ENCODE data around the gene PIEZO1. TPM values are rescaled to one million over a fixed set of nuclear protein-coding genes. Genes with fewer than 3 reads are reported as not detected.
A peak's percentile ranks its signal among the peaks of the same experiment; 100 is the strongest.

PIEZO1 gene
- polyA plus RNA-seq, 1 of the 3 experiments (the other 2 are of a cell fraction): 184 TPM

DNA sequence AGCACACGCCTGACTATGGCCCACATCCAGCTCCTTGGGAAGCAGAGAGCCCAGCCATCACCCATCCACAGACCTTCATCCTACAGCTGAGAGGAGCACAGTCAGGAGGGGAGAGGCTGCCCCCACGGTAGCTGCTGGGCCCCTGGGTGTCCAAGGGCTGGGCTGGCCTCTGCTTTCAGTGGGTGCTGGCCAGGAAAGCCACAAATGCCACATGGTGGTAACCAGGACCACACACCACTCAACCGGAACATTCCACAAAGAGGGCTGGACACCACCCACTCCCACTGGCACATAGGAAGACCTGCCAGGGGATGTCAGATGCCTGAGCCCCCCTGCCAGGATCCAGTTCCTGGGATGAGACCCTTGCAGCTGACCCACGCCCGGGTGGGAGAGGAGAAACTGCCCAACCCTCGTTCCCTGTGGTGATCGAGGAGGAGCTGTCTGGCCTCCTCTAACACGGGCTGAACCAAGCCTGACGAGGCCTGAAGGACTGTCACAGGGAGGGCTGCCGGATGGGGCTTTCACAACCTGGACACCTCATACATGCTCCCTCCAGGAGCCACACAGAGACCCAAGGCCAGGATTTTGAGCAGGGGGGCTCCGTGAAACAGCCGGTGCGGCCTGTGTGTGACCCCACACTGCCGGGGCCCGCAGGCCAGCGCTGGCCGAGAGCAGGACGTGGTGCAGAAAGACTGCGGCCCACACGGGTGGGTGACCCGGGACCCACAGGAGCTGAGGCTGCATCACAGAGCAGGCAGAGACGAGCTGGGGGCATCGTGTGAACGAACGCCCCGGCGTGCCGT lies 30.7 kb downstream of the PIEZO1 start:
- WGBS (ENCODE audit: low lambda C conversion rate): 100% methylated on average over 2 of the region's 28 CpGs
- CTCF ChIA-PET: interaction anchor here (0.9 to 30.9 kb wide), 12 partner anchors 14 to 462 kb away, joined by 3 to 540 read pairs (median 4); no protein-coding TSS in a partner anchor
- no peak for DNase-seq
- TF ChIP-seq EP300 (IDR thresholded peaks at IDR 0.05; ENCODE audit: borderline replicate concordance in 1 of 2, low read depth in 1 of 2, low read length in 1 of 2) (no peak), NRF1 (IDR thresholded peaks at IDR 0.05; ENCODE audit: low read depth, low read length) (no peak), FOXJ3 (CRISPR knock-in tag; IDR thresholded peaks at IDR 0.05) (no peak), RFX5 (IDR thresholded peaks at IDR 0.05; ENCODE audit: low read length) (no peak), EZH2phosphoT487 (IDR thresholded peaks at IDR 0.05; ENCODE audit: borderline replicate concordance, low read depth) (no peak), GABPA (IDR thresholded peaks at IDR 0.05; ENCODE audit: low read depth) (no peak), MEF2A (IDR thresholded peaks at IDR 0.05; ENCODE audit: borderline replicate concordance, low read depth) (no peak), RAD21 (IDR thresholded peaks at IDR 0.05; ENCODE audit: low read length) (no peak), NFIC (IDR thresholded peaks at IDR 0.05; ENCODE audit: borderline replicate concordance) (no peak), JUND (IDR thresholded peaks at IDR 0.05) (no peak), TCF12 (IDR thresholded peaks at IDR 0.05) (no peak), GATA2 (CRISPR knock-in tag; IDR thresholded peaks at IDR 0.05) (no peak), RCOR1 (IDR thresholded peaks at IDR 0.05; ENCODE audit: low read length) (no peak), FOSL2 (IDR thresholded peaks at IDR 0.05; ENCODE audit: borderline replicate concordance, low read depth) (no peak), CHD2 (IDR thresholded peaks at IDR 0.05; ENCODE audit: low read length, partially characterized antibody) (no peak), TEAD4 (IDR thresholded peaks at IDR 0.05; ENCODE audit: borderline replicate concordance, insufficient read depth) (no peak)
- TF ChIP-seq, protein P1, sequence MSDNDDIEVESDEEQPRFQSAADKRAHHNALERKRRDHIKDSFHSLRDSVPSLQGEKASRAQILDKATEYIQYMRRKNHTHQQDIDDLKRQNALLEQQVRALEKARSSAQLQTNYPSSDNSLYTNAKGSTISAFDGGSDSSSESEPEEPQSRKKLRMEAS (IDR thresholded peaks at IDR 0.05; ENCODE audit: low read depth): no peak
- TF ChIP-seq, protein P2, sequence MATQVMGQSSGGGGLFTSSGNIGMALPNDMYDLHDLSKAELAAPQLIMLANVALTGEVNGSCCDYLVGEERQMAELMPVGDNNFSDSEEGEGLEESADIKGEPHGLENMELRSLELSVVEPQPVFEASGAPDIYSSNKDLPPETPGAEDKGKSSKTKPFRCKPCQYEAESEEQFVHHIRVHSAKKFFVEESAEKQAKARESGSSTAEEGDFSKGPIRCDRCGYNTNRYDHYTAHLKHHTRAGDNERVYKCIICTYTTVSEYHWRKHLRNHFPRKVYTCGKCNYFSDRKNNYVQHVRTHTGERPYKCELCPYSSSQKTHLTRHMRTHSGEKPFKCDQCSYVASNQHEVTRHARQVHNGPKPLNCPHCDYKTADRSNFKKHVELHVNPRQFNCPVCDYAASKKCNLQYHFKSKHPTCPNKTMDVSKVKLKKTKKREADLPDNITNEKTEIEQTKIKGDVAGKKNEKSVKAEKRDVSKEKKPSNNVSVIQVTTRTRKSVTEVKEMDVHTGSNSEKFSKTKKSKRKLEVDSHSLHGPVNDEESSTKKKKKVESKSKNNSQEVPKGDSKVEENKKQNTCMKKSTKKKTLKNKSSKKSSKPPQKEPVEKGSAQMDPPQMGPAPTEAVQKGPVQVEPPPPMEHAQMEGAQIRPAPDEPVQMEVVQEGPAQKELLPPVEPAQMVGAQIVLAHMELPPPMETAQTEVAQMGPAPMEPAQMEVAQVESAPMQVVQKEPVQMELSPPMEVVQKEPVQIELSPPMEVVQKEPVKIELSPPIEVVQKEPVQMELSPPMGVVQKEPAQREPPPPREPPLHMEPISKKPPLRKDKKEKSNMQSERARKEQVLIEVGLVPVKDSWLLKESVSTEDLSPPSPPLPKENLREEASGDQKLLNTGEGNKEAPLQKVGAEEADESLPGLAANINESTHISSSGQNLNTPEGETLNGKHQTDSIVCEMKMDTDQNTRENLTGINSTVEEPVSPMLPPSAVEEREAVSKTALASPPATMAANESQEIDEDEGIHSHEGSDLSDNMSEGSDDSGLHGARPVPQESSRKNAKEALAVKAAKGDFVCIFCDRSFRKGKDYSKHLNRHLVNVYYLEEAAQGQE (IDR thresholded peaks at IDR 0.05; ENCODE audit: low read depth, low read length): no peak
- TF ChIP-seq, protein P3, sequence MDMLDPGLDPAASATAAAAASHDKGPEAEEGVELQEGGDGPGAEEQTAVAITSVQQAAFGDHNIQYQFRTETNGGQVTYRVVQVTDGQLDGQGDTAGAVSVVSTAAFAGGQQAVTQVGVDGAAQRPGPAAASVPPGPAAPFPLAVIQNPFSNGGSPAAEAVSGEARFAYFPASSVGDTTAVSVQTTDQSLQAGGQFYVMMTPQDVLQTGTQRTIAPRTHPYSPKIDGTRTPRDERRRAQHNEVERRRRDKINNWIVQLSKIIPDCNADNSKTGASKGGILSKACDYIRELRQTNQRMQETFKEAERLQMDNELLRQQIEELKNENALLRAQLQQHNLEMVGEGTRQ (IDR thresholded peaks at IDR 0.05; ENCODE audit: borderline replicate concordance, low read depth, low read length): no peak
- TF ChIP-seq, protein P4, sequence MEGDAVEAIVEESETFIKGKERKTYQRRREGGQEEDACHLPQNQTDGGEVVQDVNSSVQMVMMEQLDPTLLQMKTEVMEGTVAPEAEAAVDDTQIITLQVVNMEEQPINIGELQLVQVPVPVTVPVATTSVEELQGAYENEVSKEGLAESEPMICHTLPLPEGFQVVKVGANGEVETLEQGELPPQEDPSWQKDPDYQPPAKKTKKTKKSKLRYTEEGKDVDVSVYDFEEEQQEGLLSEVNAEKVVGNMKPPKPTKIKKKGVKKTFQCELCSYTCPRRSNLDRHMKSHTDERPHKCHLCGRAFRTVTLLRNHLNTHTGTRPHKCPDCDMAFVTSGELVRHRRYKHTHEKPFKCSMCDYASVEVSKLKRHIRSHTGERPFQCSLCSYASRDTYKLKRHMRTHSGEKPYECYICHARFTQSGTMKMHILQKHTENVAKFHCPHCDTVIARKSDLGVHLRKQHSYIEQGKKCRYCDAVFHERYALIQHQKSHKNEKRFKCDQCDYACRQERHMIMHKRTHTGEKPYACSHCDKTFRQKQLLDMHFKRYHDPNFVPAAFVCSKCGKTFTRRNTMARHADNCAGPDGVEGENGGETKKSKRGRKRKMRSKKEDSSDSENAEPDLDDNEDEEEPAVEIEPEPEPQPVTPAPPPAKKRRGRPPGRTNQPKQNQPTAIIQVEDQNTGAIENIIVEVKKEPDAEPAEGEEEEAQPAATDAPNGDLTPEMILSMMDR (IDR thresholded peaks at IDR 0.05): no peak
- H3K36me3 ChIP-seq (replicated peaks in 1 of 2; ENCODE audit: control insufficient read depth in 1 of 2, insufficient read depth in 2 of 2, low read length in 1 of 2): peaks cover 0 to 5% of the 10 kb centered on the region in 2 experiments
- H3K4me2 ChIP-seq: 0 out of 2 replicates have a peak overlapping the region, but pooled peaks have one; percentile 61
- peaks cover 11% of the 10 kb centered on the region for H3F3A ChIP-seq (replicated peaks; ENCODE audit: insufficient read depth)
- H3K9ac ChIP-seq: no peak overlapping the region
- no peaks in the 10 kb centered on the region for H3K9me2 ChIP-seq
- H3K79me2 ChIP-seq (ENCODE audit: insufficient read depth): peaks cover 92% of the 10 kb centered on the region
- no peaks in the 10 kb centered on the region for H3K9me3 ChIP-seq
- peaks cover 8 to 12% of the 10 kb centered on the region in 2 experiments; a peak in 2 of 4 replicates for H3K4me1 ChIP-seq (ENCODE audit: control insufficient read depth in 1 of 2, insufficient read depth in 2 of 2, low read depth in 1 of 2, low read length in 1 of 2)
- POLR2A ChIA-PET: interaction anchor here (0.6 kb wide), 1 partner anchor 10 kb away, joined by 7 read pairs; no protein-coding TSS in a partner anchor
- H4K20me1 ChIP-seq (ENCODE audit: insufficient read depth): peaks cover 90% of the 10 kb centered on the region
- H3K27ac ChIP-seq (ENCODE audit: low read depth in 2 of 2, low read length in 1 of 2): 0 out of 4 replicates have a peak overlapping the region, but pooled peaks of 1 of the 2 experiments have one; percentile 65
- no peaks in the 10 kb centered on the region for H3K27me3 ChIP-seq (ENCODE audit: insufficient read depth)
- H3K4me3 ChIP-seq (ENCODE audit: low read depth in 2 of 2, low read length in 1 of 2): no peak overlapping the region
- no peak overlapping the region for H2AFZ ChIP-seq (ENCODE audit: low read depth)

Measured in SK-N-SH (cell line).